Measurements from ENCODE around the gene SORBS2. TPM values are rescaled to one million over a fixed set of nuclear protein-coding genes. Genes with fewer than 3 reads are reported as not detected.
A peak's percentile ranks its signal among the peaks of the same experiment; 100 is the strongest.

SORBS2 gene
- total and polyA plus RNA-seq, 2 of the 8 experiments (the other 6 are each of a cell fraction or from before 2014, with no cell fraction given), result 73.0 to 87.1 TPM

- Histone ChIP-seq H3K79me2 (ENCODE audit: control insufficient read depth in 1 of 2, insufficient read depth in 2 of 2, low read length in 2 of 2) (no peaks in the 10 kb centered on the region), H3K14ac (ENCODE audit: insufficient read length) (no peak overlapping the region), H2AK5ac (ENCODE audit: low read depth, low read length) (no peak overlapping the region), H2BK5ac (ENCODE audit: low read depth, low read length) (no peak overlapping the region), H3K9me3 (ENCODE audit: insufficient read depth in 2 of 2, low read depth in 1 of 2, low read length in 1 of 2) (peaks cover 9% of the 10 kb centered on the region in 2 experiments; a peak in 3 of 4 replicates), H3K23me2 (ENCODE audit: low read depth, low read length) (no peaks in the 10 kb centered on the region), H2BK20ac (ENCODE audit: low read length) (no peak overlapping the region), H4K91ac (replicated peaks; ENCODE audit: insufficient read length, low read length) (no peak overlapping the region), H3K36me3 (ENCODE audit: control insufficient read depth in 2 of 4, insufficient read depth in 4 of 4, low read length in 3 of 4) (no peaks in the 10 kb centered on the region), H3K27ac (ENCODE audit: low read depth, low read length) (no peak overlapping the region), H3K4me1 (replicated peaks in 1 of 4; ENCODE audit: control insufficient read depth in 3 of 4, insufficient read depth in 4 of 4, low read length in 3 of 4) (no peaks in the 10 kb centered on the region; a peak in 1 of 7 replicates), H3K4me2 (ENCODE audit: insufficient read depth in 1 of 2, low read depth in 2 of 2, low read length in 2 of 2) (no peak overlapping the region), H3K18ac (ENCODE audit: extremely low read depth, low read length) (no peak overlapping the region), H4K8ac (ENCODE audit: extremely low read depth, insufficient read depth, low read length) (no peak overlapping the region), H2BK120ac (replicated peaks; ENCODE audit: low read depth, low read length) (no peak overlapping the region), H3K9ac (replicated peaks in 1 of 4; ENCODE audit: extremely low read depth in 1 of 4, low read depth in 3 of 4, low read length in 3 of 4) (no peak overlapping the region), H2BK12ac (ENCODE audit: low read depth, low read length) (no peak overlapping the region), H3K23ac (ENCODE audit: insufficient read length) (no peak overlapping the region), H4K20me1 (replicated peaks in 1 of 2; ENCODE audit: control insufficient read depth in 1 of 2, insufficient read depth in 2 of 2, low read length in 2 of 2) (no peaks in the 10 kb centered on the region), H3K4me3 (ENCODE audit: extremely low read depth in 1 of 4, insufficient read depth in 2 of 4, low read depth in 3 of 4, low read length in 4 of 4) (no peak overlapping the region), H2BK15ac (ENCODE audit: low read length) (peak overlapping the region; percentile 85; the same call in 1 of the 2 replicates), H3K27me3 (replicated peaks in 1 of 4; ENCODE audit: control insufficient read depth in 3 of 4, extremely low read depth in 1 of 4, insufficient read depth in 3 of 4, low read length in 3 of 4) (no peaks in the 10 kb centered on the region), H3K56ac (replicated peaks; ENCODE audit: insufficient read length, low read depth, low read length) (no peak overlapping the region), H3K79me1 (ENCODE audit: low read depth, low read length) (no peaks in the 10 kb centered on the region), H3K4ac (replicated peaks; ENCODE audit: insufficient read length, low read depth, low read length) (no peak overlapping the region), H2AFZ (ENCODE audit: low read length) (no peak overlapping the region), H4K5ac (ENCODE audit: insufficient read length, low read depth, low read length) (no peak overlapping the region)
- POLR2A ChIA-PET (ENCODE audit: partially characterized antibody), result no interaction called here
- no peak for DNase-seq (ENCODE audit: low read depth in 1 of 2, low spot score in 2 of 2)
- WGBS, 2 experiments (ENCODE audit: extremely low coverage in 1 of 2, insufficient coverage in 1 of 2, insufficient read length in 1 of 2, insufficient replicate concordance in 2 of 2, low coverage in 1 of 2, low lambda C conversion rate in 2 of 2, missing lambda C conversion rate in 1 of 2), result 88% methylated on average over 3 of the region's 3 CpGs; no CpG with 5 or more reads in 1 of the 2 experiments
- TF ChIP-seq GABPA (IDR thresholded peaks at IDR 0.05; ENCODE audit: borderline replicate concordance, insufficient read depth, low read length), result no peak
- no peak for TF ChIP-seq RNF2 (IDR thresholded peaks at IDR 0.05; ENCODE audit: borderline replicate concordance, low read depth, low read length, missing control alignments, poor library complexity, severe bottlenecking)
- no peak for TF ChIP-seq CHD2 (IDR thresholded peaks at IDR 0.05; ENCODE audit: low read length)
- TF ChIP-seq, protein P1, sequence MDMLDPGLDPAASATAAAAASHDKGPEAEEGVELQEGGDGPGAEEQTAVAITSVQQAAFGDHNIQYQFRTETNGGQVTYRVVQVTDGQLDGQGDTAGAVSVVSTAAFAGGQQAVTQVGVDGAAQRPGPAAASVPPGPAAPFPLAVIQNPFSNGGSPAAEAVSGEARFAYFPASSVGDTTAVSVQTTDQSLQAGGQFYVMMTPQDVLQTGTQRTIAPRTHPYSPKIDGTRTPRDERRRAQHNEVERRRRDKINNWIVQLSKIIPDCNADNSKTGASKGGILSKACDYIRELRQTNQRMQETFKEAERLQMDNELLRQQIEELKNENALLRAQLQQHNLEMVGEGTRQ (IDR thresholded peaks at IDR 0.05; ENCODE audit: low read length), result no peak
- no peak for TF ChIP-seq RAD21 (IDR thresholded peaks at IDR 0.05 in 1 of 2, conservative IDR thresholded peaks at IDR 0.05 in 1 of 2; ENCODE audit: low read depth in 2 of 2, low read length in 2 of 2)
- no peak for TF ChIP-seq KDM4A (IDR thresholded peaks at IDR 0.05; ENCODE audit: low read depth, low read length, severe bottlenecking)
- no peak for TF ChIP-seq YY1 (IDR thresholded peaks at IDR 0.05; ENCODE audit: low read depth, low read length)
- no peak for TF ChIP-seq ASH2L (IDR thresholded peaks at IDR 0.05; ENCODE audit: low read length)
- TF ChIP-seq CHD1 (IDR thresholded peaks at IDR 0.05; ENCODE audit: low read depth, low read length), result no peak
- TF ChIP-seq CBX5 (IDR thresholded peaks at IDR 0.05; ENCODE audit: low read depth, low read length), result no peak
- no peak for TF ChIP-seq EP300 (IDR thresholded peaks at IDR 0.05; ENCODE audit: borderline replicate concordance in 1 of 2, low read depth in 2 of 2, low read length in 2 of 2)
- CTCF ChIA-PET (ENCODE audit: partially characterized antibody), result no interaction called here
- FAIRE-seq, result no peak
Measured at GRCh38 chr4:185565696-185566095, 246.3 kb downstream of the SORBS2 start.
